HCT116 (cell line): Measurements from ENCODE around the gene ALDH4A1. TPM values are rescaled to one million over a fixed set of nuclear protein-coding genes. Genes with fewer than 3 reads are reported as not detected.

ENCODE experiments used
- ATAC-seq: fragments of 200-7000 bp; cut with Tn5 transposase; 2 replicates; pipeline ENCODE4 v1.9.1; 2020; ENCODE audit warnings: mild to moderate bottlenecking, moderate library complexity
- BruUV-seq: library from RNA; stranded (reverse); fragments of 400-500 nt; replicated peaks from 2 replicates; lab custom pipeline; 2021; lab: Mats Ljungman, UMichigan
- CTCF ChIA-PET: fragments of 300-600 bp; sonication (Branson Sonifier 250); formaldehyde crosslinking; loops from one replicate; lab custom pipeline; 2021; ENCODE audit warnings: antibody characterized with exemption; lab: Charles Lee
- POLR2A ChIA-PET: fragments of 300-600, 350-600 bp; sonication (Branson Sonifier 250); formaldehyde crosslinking; loops from one replicate; lab custom pipeline; 2021; ENCODE audit warnings: antibody characterized with exemption; lab: Charles Lee
- RAD21 ChIA-PET, 2 experiments: fragments of 300-600 bp; sonication (Branson Sonifier 250); formaldehyde crosslinking; loops; one replicate each; lab custom pipeline; 2023; ENCODE audit warnings: low total read pairs in 2 of 2; ENCODE audit not compliant: uncharacterized antibody in 2 of 2, unreplicated experiment in 2 of 2, low non-redundant PET in 1 of 2; lab: Charles Lee
- DNase-seq: peaks from one replicate; pipeline ENCODE4 v3.0.0-alpha.2; 2010; ENCODE audit warnings: low read depth, low spot score
- H2AFZ ChIP-seq: fragments of 200-600 bp; shearing (Covaris generic), sonication (generic); 2 replicates; pipeline ENCODE4 v1.6.1; 2017; ENCODE audit warnings: low read depth, mixed run types, mixed read lengths, antibody characterized with exemption, low read length; ENCODE audit not compliant: poor library complexity, severe bottlenecking
- H3K27ac ChIP-seq: 2 replicates; pipeline ENCODE4 v1.5.1; 2012; ENCODE audit warnings: low read depth, low read length
- H3K27me3 ChIP-seq: fragments of 200-600 bp; sonication (generic); 2 replicates; pipeline ENCODE4 v1.6.1; 2016; ENCODE audit warnings: mixed run types, low read length, mixed read lengths; ENCODE audit not compliant: insufficient read depth
- H3K36me3 ChIP-seq, 2 experiments: fragments of 200-500 bp in 1 of 2; fragments of 200-600 bp in 1 of 2; sonication (Bioruptor generic) in 1 of 2; sonication (generic) in 1 of 2; 2 replicates each; pipeline versions ENCODE4 v1.5.1 to v1.6.1; 2014 to 2016; ENCODE audit warnings: low read length in 2 of 2, inconsistent platforms in 1 of 2, mixed read lengths in 1 of 2, mixed run types in 1 of 2; ENCODE audit not compliant: insufficient read depth in 2 of 2, control insufficient read depth in 1 of 2
- H3K4me1 ChIP-seq, 2 experiments: fragments of 200-600 bp in 1 of 2; sonication (generic) in 1 of 2; 2 replicates each; pipeline versions ENCODE4 v1.5.1 to v1.6.1; 2012 to 2017; ENCODE audit warnings: low read length in 2 of 2, inconsistent platforms in 1 of 2, mild to moderate bottlenecking in 1 of 2, mixed read lengths in 1 of 2, mixed run types in 1 of 2, moderate library complexity in 1 of 2; ENCODE audit not compliant: insufficient read depth in 2 of 2, control insufficient read depth in 1 of 2
- H3K4me2 ChIP-seq: fragments of 200-600 bp; sonication (generic); 2 replicates; pipeline ENCODE4 v1.6.1; 2017; ENCODE audit warnings: mixed run types, low read length, mixed read lengths
- H3K4me3 ChIP-seq, 2 experiments: fragments of 200-600 bp in 1 of 2; sonication (generic) in 1 of 2; replicated peaks in 1 of 2; 2 replicates each; pipeline ENCODE4 v1.5.1; 2011 to 2016; ENCODE audit warnings: low read length in 2 of 2, control low read depth in 1 of 2, low read depth in 1 of 2, mild to moderate bottlenecking in 1 of 2, mixed read lengths in 1 of 2, mixed run types in 1 of 2
- H3K79me2 ChIP-seq: fragments of 200-600 bp; sonication (generic); 2 replicates; pipeline ENCODE4 v1.6.1; 2017; ENCODE audit warnings: mild to moderate bottlenecking, mixed run types, low read length, moderate library complexity, mixed read lengths; ENCODE audit not compliant: insufficient read depth
- H3K9ac ChIP-seq: fragments of 200-600 bp; sonication (generic); 2 replicates; pipeline ENCODE4 v1.6.1; 2016; ENCODE audit warnings: low read length, mixed read lengths
- H3K9me2 ChIP-seq: fragments of 200-600 bp; sonication (generic), shearing (Covaris generic); 2 replicates; pipeline ENCODE4 v1.6.1; 2017; ENCODE audit warnings: mixed run types, mild to moderate bottlenecking, moderate library complexity; ENCODE audit not compliant: insufficient read depth
- H3K9me3 ChIP-seq, 2 experiments: fragments of 200-500 bp in 1 of 2; fragments of 200-600 bp in 1 of 2; sonication (Bioruptor generic) in 1 of 2; sonication (generic) in 1 of 2; 2 replicates each; pipeline ENCODE4 v1.6.1; 2014 to 2017; ENCODE audit warnings: low read length in 2 of 2, mixed read lengths in 2 of 2, inconsistent platforms in 1 of 2, low read depth in 1 of 2, mild to moderate bottlenecking in 1 of 2, mixed run types in 1 of 2, moderate library complexity in 1 of 2; ENCODE audit not compliant: control insufficient read depth in 1 of 2, insufficient read depth in 1 of 2
- H4K20me1 ChIP-seq: fragments of 200-600 bp; sonication (generic), shearing (Covaris generic); 2 replicates; pipeline ENCODE4 v1.6.1; 2017; ENCODE audit warnings: mixed run types, mild to moderate bottlenecking, moderate library complexity; ENCODE audit not compliant: insufficient read depth
- CBX3 ChIP-seq: IDR thresholded peaks from 2 replicates; pipeline ENCODE4 v1.6.1; 2012; ENCODE audit warnings: low read depth
- CEBPB ChIP-seq: IDR thresholded peaks from 2 replicates; pipeline ENCODE4 v1.6.1; 2012; ENCODE audit warnings: low read depth
- EGR1 ChIP-seq: IDR thresholded peaks from 2 replicates; pipeline ENCODE4 v1.6.1; 2012; ENCODE audit warnings: low read depth
- EZH2 ChIP-seq: fragments of 200-600 bp; sonication (generic); IDR thresholded peaks from 2 replicates; pipeline ENCODE4 v1.6.1; 2017; ENCODE audit warnings: antibody characterized with exemption, mixed run types
- JUND ChIP-seq: IDR thresholded peaks from 2 replicates; pipeline ENCODE4 v1.6.1; 2012
- POLR2AphosphoS5 ChIP-seq: IDR thresholded peaks from 2 replicates; pipeline ENCODE4 v1.6.1; 2011; ENCODE audit warnings: mild to moderate bottlenecking, low read depth, low read length, moderate library complexity
- intact Hi-C: fragments of 100-400 bp; cut with micrococcal nuclease; formaldehyde crosslinking; loops from 2 replicates; pipeline ENCODE4 v1.10.0; 2022
- total RNA-seq: library from RNA; stranded (reverse); gene quantifications from one replicate; pipeline ENCODE4 v1.2.1, GENCODE V29; 2021; ENCODE audit not compliant: unreplicated experiment
- TF ChIP-seq, protein P1 (sequence below): IDR thresholded peaks from 2 replicates; pipeline ENCODE4 v1.6.1; 2012
- TF ChIP-seq, protein P2 (sequence below): IDR thresholded peaks from 2 replicates; pipeline ENCODE4 v1.6.1; 2012; ENCODE audit warnings: low read depth

Gene ALDH4A1
- total RNA-seq, 1 experiment from 2014 or later = 12.6 TPM

DNA sequence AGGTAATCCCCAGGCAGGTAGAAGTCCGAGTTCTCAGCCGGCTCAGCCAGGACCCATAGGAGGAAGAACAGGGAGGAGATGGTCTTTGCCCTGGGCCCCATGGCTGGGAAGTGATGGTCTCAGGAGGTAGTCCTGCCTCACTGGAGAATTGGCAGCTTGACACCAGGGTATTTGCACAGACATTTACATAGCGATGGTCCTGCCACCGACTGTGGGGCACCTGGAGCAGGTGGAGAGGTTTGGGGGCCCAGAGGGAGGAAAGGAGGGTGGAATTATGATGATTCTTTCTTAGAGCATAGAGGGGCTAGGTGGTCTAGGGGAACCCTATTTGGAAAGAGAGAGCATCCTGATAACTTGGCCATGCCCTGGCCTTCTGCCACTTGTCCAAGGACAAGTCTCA, 42.8 kb downstream of the ALDH4A1 start, which contains the start of gene TAS1R2:
TSS of gene TAS1R2 (minus strand) at position 101 of the 400 bp plus-strand sequence. CDS start at position 101, 0 bp downstream.
- RAD21 ChIA-PET = no interaction called here
- Histone ChIP-seq H3K79me2 (no peaks in the 10 kb centered on the region), H2AFZ (no peak within 1 kb of the TSS), H3K27me3 (no peaks in the 10 kb centered on the region), H3K9me2 (no peaks in the 10 kb centered on the region), H3K4me3 (no peak within 1 kb of the TSS), H4K20me1 (no peaks in the 10 kb centered on the region), H3K4me2 (no peak within 1 kb of the TSS), H3K9me3 (no peaks in the 10 kb centered on the region), H3K9ac (no peak within 1 kb of the TSS), H3K27ac (no peak within 1 kb of the TSS), H3K36me3 (no peaks in the 10 kb centered on the region), H3K4me1 (no peaks in the 10 kb centered on the region)
- DNase-seq = no peak
- POLR2A ChIA-PET = no interaction called here
- intact Hi-C loops = no loop called here
- CTCF ChIA-PET = no interaction called here
- BruUV-seq = no TSS peak
- ATAC-seq = no peak
- no peak for TF ChIP-seq CEBPB
- TF ChIP-seq EGR1 = no peak
- TF ChIP-seq JUND = no peak
- TF ChIP-seq EZH2 = no peak

DNA sequence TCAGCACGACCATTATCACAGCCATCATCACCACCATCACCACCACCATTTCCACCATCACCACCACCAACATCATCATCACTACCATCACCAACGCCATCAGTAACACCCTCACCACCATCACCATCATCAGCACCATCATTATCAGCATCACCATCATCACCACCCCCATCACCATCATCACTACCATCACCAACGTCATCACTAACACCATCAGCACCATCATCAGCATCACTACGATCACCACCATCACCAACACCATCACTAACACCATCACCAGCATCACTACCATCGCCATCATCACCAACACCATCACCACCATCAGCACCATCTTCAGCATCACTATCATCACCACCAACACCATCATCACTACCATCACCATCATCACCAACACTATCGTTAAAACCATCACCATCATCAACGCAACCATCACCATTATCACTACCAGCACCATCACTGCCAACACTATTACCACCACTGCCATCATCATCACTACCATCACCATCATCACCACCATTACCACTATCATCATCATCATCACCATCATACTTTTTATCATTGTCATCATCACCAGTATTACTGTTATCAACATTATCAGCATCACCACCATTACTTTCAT, 44.2 kb downstream of the ALDH4A1 start:
- RAD21 ChIA-PET = no interaction called here

More for the DNA sequence above, 44.2 kb downstream of the ALDH4A1 start:
- no peak for DNase-seq
- Histone ChIP-seq H4K20me1 (no peaks in the 10 kb centered on the region), H3K79me2 (no peaks in the 10 kb centered on the region), H3K36me3 (no peaks in the 10 kb centered on the region), H3K9me2 (no peaks in the 10 kb centered on the region), H3K4me1 (no peaks in the 10 kb centered on the region), H3K27me3 (peaks cover 6% of the 10 kb centered on the region; the same call in 1 of the 2 replicates), H3K9ac (no peak overlapping the region), H3K9me3 (no peaks in the 10 kb centered on the region), H3K4me3 (no peak overlapping the region), H2AFZ (no peak overlapping the region), H3K4me2 (no peak overlapping the region), H3K27ac (no peak overlapping the region)
- TF ChIP-seq, protein P1, sequence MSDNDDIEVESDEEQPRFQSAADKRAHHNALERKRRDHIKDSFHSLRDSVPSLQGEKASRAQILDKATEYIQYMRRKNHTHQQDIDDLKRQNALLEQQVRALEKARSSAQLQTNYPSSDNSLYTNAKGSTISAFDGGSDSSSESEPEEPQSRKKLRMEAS = no peak
- TF ChIP-seq, protein P2, sequence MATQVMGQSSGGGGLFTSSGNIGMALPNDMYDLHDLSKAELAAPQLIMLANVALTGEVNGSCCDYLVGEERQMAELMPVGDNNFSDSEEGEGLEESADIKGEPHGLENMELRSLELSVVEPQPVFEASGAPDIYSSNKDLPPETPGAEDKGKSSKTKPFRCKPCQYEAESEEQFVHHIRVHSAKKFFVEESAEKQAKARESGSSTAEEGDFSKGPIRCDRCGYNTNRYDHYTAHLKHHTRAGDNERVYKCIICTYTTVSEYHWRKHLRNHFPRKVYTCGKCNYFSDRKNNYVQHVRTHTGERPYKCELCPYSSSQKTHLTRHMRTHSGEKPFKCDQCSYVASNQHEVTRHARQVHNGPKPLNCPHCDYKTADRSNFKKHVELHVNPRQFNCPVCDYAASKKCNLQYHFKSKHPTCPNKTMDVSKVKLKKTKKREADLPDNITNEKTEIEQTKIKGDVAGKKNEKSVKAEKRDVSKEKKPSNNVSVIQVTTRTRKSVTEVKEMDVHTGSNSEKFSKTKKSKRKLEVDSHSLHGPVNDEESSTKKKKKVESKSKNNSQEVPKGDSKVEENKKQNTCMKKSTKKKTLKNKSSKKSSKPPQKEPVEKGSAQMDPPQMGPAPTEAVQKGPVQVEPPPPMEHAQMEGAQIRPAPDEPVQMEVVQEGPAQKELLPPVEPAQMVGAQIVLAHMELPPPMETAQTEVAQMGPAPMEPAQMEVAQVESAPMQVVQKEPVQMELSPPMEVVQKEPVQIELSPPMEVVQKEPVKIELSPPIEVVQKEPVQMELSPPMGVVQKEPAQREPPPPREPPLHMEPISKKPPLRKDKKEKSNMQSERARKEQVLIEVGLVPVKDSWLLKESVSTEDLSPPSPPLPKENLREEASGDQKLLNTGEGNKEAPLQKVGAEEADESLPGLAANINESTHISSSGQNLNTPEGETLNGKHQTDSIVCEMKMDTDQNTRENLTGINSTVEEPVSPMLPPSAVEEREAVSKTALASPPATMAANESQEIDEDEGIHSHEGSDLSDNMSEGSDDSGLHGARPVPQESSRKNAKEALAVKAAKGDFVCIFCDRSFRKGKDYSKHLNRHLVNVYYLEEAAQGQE = no peak
- TF ChIP-seq CBX3 (no peak), JUND (no peak), POLR2AphosphoS5 (no peak)
- ATAC-seq = no peak
- intact Hi-C loops = no loop called here
- POLR2A ChIA-PET = no interaction called here
- CTCF ChIA-PET = no interaction called here
- no TSS peak for BruUV-seq
